AG04450 (cell line): Measurements from ENCODE around the gene BIRC2. TPM values are rescaled to one million over a fixed set of nuclear protein-coding genes. Genes with fewer than 3 reads are reported as not detected.
A peak's percentile ranks its signal among the peaks of the same experiment; 100 is the strongest.

Experiments used
- CTCF ChIA-PET: fragments of 300-600, 350-600 bp; formaldehyde crosslinking; extraction: SDS; loops from one replicate; lab custom pipeline; 2022; ENCODE audit warnings: antibody characterized with exemption, inconsistent platforms; lab: Charles Lee
- POLR2A ChIA-PET: fragments of 350-600 bp; formaldehyde crosslinking; extraction: SDS; loops from one replicate; lab custom pipeline; 2021; ENCODE audit warnings: antibody characterized with exemption, inconsistent platforms; lab: Yijun Ruan, JAX
- DNase-seq: peaks from one replicate; pipeline ENCODE4 v3.0.0-alpha.2; 2011; ENCODE audit warnings: low read depth, low spot score
- H3K27ac ChIP-seq: one replicate; pipeline ENCODE4 v1.5.1; 2012; ENCODE audit warnings: low read depth, low read length, control low read depth
- H3K27me3 ChIP-seq: one replicate; pipeline ENCODE4 v1.6.0; 2012; ENCODE audit warnings: low read length; ENCODE audit not compliant: control insufficient read depth, insufficient read depth
- H3K4me3 ChIP-seq: 2 replicates; pipeline ENCODE4 v1.5.1; 2011; ENCODE audit warnings: mild to moderate bottlenecking, low read depth, low read length, control low read depth
- H3K9me3 ChIP-seq: 2 replicates; pipeline ENCODE4 v1.5.1; 2012; ENCODE audit warnings: low read length; ENCODE audit not compliant: control insufficient read depth, insufficient read depth
- polyA plus RNA-seq: library from polyadenylated mRNA; depleted of rRNA; stranded (reverse); fragments of >200 nt; gene quantifications from 2 replicates; pipeline ENCODE4 v1.2.3, GENCODE V29; 2011
- TF ChIP-seq, protein P1 (sequence below): IDR thresholded peaks from 2 replicates; pipeline ENCODE4 v1.5.1; 2011; ENCODE audit warnings: low read depth, low read length, control low read depth, inconsistent platforms

BIRC2 gene
- polyA plus RNA-seq, 1 experiment: 64.3 TPM

DNA sequence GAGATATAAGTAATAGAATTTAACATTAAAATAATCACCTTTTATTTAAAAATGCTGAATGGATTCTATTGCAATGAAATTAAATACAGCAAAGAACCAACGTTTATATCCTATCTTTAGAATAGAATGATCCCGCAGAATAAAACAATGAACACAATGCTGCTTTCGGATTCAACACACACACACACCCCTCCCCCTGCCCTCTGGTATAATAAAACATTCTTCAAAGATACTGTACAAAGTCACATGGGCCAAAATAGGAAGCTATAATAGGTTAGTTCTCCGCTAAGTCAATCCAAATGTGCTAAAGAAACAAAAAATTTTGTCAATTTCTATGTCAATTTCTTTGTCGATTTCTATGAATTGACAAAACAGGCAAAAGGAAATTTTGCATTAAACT is 58.5 kb downstream of the BIRC2 start:
- ChIA-PET POLR2A (no interaction called here), CTCF (interaction anchor here (0.8 to 1.8 kb wide), 2 partner anchors 15 to 93 kb away, joined by 3 to 11 read pairs; no protein-coding TSS in a partner anchor)
- H3K27ac ChIP-seq: no peak overlapping the region
- H3K27me3 ChIP-seq: no peaks in the 10 kb centered on the region
- DNase-seq: no peak
- TF ChIP-seq, protein P1, sequence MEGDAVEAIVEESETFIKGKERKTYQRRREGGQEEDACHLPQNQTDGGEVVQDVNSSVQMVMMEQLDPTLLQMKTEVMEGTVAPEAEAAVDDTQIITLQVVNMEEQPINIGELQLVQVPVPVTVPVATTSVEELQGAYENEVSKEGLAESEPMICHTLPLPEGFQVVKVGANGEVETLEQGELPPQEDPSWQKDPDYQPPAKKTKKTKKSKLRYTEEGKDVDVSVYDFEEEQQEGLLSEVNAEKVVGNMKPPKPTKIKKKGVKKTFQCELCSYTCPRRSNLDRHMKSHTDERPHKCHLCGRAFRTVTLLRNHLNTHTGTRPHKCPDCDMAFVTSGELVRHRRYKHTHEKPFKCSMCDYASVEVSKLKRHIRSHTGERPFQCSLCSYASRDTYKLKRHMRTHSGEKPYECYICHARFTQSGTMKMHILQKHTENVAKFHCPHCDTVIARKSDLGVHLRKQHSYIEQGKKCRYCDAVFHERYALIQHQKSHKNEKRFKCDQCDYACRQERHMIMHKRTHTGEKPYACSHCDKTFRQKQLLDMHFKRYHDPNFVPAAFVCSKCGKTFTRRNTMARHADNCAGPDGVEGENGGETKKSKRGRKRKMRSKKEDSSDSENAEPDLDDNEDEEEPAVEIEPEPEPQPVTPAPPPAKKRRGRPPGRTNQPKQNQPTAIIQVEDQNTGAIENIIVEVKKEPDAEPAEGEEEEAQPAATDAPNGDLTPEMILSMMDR: no peak
- H3K4me3 ChIP-seq: no peak overlapping the region
- no peaks in the 10 kb centered on the region for H3K9me3 ChIP-seq

DNA sequence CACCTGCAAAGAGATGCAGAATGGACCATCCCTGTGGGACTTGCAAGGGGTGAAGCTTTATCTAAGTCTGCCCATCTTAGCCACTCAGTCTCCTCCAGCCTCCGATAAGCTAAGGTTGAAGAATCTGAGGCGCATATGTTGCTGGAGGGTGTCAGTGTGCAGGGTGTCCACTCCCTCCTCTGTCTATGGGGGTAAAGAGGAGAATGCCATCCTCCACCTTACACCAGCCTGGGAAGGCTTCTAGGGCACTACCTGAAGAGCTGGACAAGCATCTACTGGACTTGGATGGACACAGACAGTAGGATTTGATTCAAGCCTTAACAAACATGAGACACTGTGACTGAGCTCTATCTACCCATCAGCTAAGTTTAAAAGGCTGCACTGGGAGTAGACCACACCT is 59.1 kb downstream of the BIRC2 start:
- Histone ChIP-seq H3K27ac (no peak overlapping the region), H3K27me3 (no peaks in the 10 kb centered on the region), H3K4me3 (no peak overlapping the region), H3K9me3 (no peaks in the 10 kb centered on the region)
- DNase-seq: no peak
- POLR2A ChIA-PET: interaction anchor here (1.1 kb wide), 1 partner anchor 46 kb away, joined by 10 read pairs; no protein-coding TSS in a partner anchor
- CTCF ChIA-PET: interaction anchor here (0.7 to 1.8 kb wide), 6 partner anchors 12 to 398 kb away, joined by 3 to 11 read pairs (median 3); no protein-coding TSS in a partner anchor
- TF ChIP-seq, protein P1: no peak

DNA sequence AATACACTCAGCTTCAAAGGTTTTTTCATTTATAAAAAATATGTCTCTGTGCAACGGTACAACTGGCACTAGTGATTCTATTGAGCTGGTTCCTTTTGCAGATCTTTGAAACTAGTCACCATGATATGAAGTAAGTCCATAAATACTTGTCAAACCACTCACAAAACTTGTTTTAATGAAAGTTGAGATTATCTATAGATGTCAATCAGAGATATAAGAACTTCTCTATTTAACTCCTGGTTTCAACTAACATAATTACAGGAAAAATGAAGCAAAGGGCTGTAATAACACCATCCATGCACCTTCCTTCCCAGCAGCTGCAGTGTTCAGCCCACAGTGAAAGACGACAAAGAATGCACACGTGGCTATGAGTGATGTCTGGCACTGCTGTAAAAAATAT is 60.9 kb downstream of the BIRC2 start:
- no peak overlapping the region for H3K4me3 ChIP-seq
- no peaks in the 10 kb centered on the region for H3K27me3 ChIP-seq
- DNase-seq: no peak
- no peaks in the 10 kb centered on the region for H3K9me3 ChIP-seq
- CTCF ChIA-PET: interaction anchor here (1.1 to 3.4 kb wide), 3 partner anchors 14 to 17 kb away, joined by 3 to 21 read pairs (median 3); no protein-coding TSS in a partner anchor
- TF ChIP-seq, protein P1: no peak
- no peak overlapping the region for H3K27ac ChIP-seq
- POLR2A ChIA-PET: no interaction called here

DNA sequence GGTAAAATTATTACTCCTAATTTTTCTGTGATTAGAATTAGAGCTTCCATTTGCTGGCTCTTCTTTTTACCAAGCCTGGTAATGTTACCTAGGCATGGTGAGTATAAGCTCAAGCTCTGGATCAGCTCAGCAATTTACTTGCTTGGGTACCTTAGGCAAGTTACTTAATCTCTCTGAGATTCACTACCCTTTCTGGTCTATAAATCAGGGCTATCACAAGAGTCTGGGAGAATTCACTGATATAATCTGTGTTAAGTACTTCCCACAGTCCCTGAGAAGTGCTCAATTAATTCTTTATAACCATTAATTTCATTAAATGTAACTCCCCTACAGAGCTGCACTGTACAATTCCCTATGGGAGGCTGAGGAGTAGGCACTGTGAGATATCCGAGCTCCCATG is 61.3 kb downstream of the BIRC2 start:
- ChIA-PET CTCF (interaction anchor here (1.1 to 3.4 kb wide), 2 partner anchors 14 to 17 kb away, joined by 3 to 21 read pairs; no protein-coding TSS in a partner anchor), POLR2A (no interaction called here)
- Histone ChIP-seq H3K27me3 (no peaks in the 10 kb centered on the region), H3K27ac (no peak overlapping the region), H3K9me3 (no peaks in the 10 kb centered on the region), H3K4me3 (no peak overlapping the region)
- TF ChIP-seq, protein P1: no peak
- no peak for DNase-seq

DNA sequence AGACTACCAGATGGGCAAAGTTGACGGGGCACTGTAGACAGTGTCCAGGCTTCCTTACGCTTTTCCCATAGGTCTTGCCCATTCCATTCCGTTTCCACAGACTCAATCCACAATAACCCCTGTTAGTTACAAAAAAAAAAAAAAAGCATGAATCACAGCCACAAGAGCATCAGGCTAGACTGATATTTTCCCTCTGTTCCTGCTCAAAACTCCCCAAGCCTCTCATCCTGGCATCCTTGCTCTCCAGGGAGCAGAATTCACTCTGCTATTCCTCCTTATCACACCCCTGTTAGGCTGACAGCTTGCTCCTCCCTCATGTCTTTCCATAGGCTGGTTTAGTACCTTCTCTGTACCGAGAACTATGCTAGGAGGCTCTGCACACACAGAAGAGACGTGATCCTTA is 63.4 kb downstream of the BIRC2 start:
- H3K27me3 ChIP-seq: no peaks in the 10 kb centered on the region
- ChIA-PET POLR2A (no interaction called here), CTCF (interaction anchor here (1.0 to 3.4 kb wide), 2 partner anchors 9 to 19 kb away, joined by 3 to 21 read pairs; no protein-coding TSS in a partner anchor)
- H3K27ac ChIP-seq: peak overlapping the region; percentile 24
- no peaks in the 10 kb centered on the region for H3K9me3 ChIP-seq
- TF ChIP-seq, protein P1: no peak
- DNase-seq: peak; percentile 15
- no peak overlapping the region for H3K4me3 ChIP-seq
